Stimulated activated naive CD4-positive, alpha-beta T cell (primary cell): ENCODE results near the gene PIF1.
"Not testable (repeated sequence)": the region's sequence is repeated elsewhere in the genome, so short reads cannot be mapped to it uniquely, and the experiment has no call there.

ENCODE experiments used
- DNase-seq, 6 experiments: peaks; one replicate each; lab custom pipeline; 2025; lab: John Stamatoyannopoulos, UW

PIF1 gene

DNA sequence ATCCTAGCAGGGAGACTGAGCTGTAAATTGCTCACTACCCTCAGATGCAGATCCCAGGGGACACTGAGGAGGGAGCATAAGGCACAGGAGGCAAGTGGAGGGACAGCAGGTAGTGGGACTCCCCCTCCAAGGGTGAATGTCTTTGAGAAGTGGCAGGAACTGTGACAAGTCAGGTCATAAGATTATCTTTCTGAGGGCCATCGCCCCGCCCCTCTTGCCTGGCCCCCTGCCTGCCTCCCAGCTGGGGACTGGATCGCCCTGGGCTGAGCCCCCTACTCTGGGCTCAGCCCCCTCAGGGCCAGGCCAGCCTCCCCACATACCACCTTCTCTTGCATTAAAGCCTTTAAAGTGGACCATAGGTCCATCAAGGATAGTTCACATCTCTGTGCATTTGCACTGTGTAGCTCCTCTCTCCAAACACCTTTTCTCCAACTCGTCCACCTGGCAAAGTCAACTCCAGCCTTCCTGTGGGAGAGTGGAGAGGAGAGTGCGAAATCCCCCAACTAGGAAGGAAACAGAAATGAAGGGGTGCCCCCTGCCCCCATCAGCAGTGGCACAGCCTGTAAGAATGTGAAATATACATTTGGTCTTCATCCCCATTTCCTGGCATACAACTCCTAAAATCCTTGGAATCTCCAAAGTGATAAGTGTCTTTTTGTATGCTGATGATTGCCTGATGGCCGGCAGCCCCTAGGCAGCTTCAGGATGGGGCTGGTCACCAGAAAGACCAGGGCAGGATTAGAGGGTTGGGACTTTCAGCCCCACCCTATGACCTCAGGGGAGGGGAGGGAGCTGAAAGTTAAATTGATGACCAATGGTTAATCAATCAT lies 14.7 kb downstream of the PIF1 start:
- DNase-seq, result no peak

DNA sequence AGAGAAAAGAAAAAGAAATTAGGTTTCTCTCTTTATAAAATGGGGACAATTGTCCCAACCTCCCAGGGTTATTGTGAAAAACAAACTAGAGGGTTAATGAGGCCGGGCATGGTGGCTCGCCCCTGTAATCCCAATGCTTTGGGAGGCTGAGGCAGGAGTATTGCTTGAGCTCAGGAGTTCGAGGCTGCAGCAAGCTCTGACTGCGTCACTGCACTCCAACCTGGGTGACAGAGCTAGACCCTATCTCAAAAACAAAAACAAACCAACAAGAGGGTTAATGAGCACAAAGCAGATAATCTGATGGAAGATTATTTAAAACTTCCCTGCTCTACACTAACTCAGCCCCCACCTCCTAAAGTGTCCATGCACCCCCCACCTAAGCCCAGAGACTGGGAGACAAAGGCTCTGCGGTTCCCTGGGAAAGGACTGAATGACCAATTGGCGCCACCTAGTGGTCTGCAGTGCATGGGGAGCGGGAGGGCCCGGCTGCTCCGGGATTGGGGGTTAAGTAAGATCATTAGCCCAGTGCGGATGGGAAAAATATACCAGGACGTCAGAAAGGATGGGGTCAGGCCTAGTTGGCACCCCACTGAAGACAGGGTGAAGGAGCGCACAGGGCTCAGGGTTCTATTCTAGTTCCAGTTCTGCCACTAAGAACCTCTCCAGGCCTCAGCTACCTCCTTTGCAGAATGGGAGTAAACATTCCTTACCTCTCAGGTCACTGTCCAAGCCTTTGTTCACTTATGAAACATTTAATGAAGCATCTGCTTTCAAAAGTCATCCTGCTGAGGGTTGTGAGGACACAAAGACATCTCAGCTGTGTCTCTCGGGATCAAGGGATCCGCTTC lies 15.6 kb downstream of the PIF1 start:
- peak; percentile 23 to 58 (median 50) for DNase-seq

DNA sequence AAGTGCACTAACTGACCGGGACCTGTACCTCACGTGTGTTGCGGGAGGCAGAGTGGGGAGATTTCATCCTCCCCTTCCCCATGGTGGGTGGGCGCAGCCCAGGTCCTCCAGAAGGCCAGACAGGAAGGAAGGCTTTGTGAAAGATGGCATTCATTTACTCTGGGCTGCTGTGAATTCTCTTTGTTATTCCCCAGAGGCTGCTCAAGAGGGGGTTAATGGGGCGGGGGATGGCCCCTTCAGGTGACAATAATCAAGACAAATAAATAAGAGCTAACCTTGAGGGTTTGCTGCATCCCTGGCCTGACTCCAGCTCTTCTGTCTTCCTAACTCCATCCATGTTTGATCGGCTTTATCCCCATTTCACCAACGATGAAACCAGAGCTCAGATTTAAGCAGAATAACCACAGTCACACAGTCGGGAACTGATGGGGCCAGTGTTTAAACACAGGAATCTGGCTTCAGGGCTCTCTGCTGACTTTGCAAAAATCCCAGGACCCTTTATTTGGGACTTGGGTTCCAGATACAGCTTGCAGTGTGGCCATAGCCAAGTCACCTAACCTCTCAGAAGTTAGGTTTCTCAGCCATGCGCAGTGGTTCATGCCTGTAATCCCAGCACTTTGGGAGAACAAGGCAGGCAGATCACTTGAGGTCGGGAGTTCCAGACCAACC lies 16.5 kb downstream of the PIF1 start:
- DNase-seq, result no peak

DNA sequence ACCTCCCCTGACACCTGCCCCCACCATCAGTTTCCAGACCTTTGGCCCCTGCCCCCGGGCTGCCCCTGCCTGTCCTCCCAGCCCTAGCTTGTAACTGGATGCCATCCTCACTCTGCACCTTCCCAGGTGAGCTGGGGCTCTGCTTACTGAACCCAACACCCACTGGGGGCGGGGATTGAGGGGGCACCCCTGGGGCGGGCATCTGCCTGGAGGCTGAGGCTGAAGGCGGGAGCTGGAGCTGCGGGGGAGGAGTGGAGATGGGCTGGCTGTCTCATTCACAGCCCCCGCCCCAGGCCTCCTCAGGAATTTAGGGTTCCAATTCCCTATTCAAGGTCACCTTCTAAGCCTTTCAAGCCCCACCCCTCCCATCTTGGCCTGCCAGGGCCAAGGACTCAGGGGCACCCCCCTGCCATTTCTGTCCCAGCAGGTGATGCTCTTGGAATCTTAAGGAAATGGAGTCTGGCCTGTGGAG lies 17.7 kb downstream of the PIF1 start:
- DNase-seq, result no peak

DNA sequence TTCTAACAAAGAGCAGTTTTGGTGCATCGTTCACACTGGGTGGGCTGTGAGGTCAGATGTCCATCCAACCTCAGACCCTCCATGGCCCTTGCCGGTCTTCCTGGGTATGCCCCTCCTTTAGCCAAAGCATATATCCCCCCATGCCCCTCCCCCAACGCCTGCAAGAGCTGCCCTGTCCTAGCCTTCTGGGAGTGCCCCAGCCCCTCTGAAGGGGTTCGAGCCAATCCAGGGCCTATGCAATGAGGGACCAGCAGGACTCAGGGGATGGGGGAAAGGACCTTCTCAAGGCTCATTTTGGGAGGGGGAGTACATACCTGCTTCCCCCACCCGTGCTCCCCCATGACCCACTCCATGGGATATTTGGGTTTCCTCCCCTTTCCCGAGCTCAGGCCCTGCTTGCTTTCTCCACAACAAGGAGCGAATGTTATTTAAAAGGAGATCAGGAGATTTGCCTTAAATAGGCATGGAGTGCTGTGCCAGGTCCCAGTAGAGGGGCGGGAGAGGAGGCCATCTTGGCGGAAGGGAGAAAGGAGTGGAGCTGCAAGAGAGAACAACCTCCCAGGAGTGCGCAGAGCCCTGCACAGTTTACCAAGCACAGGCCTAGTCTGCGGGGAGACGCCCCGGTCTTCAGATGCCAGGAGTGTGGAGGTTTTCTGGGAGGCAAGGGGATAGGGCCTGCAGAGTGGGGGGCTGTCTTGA lies 18.2 kb downstream of the PIF1 start:
- DNase-seq, result no peak

DNA sequence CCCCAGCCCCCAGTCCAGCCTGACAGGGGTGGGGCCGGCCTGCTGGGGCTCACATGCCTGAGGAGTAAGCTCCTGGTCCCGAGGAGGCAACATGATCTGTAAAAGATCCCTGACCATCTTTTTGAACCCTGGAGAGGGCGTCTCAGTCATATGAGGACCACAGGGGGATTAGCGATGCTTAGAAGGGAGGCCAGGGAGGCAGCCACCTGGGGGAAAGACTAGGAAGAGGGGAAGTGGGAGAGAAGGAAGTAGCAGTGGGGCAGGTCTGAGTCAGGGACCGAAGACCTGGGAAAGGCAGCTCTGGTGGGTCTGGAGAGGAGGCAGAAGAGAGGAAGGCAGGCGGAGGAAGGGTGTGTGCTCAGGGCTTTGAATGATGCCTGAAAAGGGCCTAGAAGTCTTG lies 18.9 kb downstream of the PIF1 start:
- no peak for DNase-seq

DNA sequence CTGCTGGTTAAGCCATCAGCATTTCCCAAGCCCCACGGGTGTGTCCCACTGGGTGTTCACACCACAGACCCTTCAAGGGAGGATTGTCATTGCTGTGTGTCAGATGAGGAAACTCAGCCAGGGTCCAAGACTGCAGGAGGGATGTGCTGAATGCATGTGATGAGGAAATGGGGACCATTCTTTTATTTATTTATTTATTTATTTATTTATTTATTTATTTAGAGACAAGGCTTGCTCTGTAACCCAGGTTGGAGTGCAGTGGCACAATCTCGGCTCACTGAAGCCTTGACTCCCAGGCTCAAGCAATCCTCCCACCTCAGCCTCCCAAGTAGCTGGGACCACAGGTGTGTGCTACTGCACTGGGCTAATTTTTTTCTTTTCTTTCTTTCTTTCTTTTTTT lies 20.8 kb downstream of the PIF1 start:
- no peak for DNase-seq

DNA sequence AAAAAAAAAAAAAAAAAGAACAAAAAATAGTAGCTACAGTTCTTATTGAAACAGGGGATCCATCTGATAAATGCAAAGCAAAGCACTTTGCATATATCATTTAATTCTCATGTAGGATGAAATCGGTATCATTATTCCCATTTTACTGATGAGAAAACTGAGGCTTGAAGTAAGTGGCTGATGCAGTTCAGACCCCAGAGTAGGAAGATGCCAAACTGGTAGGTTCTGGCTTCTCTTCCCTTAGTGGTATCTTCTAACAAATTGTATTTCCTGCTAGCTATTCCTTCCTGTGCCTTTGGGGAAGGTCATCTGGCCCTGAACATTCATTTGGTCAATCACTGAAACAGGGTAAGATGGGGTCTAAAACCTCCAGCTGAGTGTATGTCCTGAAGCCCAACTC lies 21.9 kb downstream of the PIF1 start:
- DNase-seq, result no peak

DNA sequence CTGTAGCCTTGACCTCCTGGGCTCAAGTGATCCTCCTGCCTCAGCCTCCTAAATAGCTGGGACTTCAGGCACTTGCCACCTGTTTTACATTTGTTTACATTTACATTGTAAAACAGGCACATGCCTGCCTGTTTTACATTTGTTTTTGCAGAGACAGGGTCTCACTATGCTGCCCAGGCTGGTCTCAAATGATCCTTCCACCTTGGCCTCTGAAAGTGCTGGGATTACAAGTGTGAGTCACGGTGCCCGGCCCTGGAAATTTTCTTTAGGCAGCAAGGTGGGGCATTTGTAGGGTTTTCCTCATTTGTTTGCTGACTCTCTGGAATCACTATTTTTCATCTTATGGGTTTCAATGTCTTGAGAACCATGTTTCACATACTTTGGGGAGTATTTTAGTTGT lies 25.0 kb downstream of the PIF1 start:
- no peak for DNase-seq

DNA sequence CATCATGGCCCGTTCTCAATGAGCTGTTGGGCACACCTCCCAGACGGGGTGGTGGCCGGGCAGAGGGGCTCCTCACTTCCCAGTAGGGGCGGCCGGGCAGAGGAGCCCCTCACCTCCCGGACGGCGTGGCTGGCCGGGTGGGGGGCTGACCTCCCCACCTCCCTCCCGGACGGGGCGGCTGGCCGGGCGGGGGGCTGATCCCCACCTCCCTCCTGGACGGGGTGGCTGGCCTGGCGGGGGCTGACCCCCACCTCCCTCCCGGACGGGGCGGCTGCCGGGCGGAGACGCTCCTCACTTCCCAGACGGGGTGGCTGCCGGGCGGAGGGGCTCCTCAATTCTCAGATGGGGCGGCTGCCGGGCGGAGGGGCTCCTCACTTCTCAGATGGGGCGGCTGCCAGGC lies 26.5 kb downstream of the PIF1 start:
- DNase-seq, result not testable (repeated sequence)

DNA sequence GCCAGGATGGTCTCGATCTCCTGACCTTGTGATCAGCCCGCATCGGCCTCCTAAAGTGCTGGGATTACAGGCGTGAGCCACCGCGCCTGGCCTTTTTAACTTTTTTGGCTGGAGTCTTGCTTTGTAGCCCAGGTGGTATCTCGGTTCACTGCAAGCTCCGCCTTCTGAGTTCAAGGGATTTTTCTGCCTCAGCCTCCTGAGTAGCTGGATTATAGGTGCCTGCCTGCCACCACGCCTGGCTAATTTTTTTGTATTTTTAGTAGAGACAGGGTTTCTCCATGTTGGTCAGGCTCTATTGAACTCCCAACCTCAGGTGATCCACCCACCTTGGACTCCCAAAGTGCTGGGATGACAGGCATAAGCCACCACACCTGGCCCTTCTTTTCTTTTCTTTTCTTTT lies 29.5 kb downstream of the PIF1 start:
- DNase-seq, result not testable (repeated sequence)

DNA sequence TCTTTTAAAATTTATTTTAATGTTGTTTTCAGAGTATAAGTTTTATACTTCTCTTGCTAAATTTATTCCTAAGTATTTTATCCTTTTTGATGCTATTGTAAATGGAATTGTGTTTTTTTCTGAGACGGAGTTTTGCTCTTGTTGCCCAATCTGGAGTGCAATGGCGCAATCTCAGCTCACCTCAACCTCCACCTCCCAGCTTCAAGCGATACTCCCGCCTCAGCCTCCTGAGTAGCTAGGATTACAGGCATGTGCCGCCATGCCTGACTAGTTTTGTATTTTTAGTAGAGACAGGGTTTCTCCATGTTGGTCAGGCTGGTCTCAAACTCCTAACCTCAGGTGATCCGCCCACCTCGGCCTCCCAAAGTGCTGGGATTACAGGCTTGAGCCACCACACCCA lies 30.1 kb downstream of the PIF1 start:
- DNase-seq, result not testable (repeated sequence)

DNA sequence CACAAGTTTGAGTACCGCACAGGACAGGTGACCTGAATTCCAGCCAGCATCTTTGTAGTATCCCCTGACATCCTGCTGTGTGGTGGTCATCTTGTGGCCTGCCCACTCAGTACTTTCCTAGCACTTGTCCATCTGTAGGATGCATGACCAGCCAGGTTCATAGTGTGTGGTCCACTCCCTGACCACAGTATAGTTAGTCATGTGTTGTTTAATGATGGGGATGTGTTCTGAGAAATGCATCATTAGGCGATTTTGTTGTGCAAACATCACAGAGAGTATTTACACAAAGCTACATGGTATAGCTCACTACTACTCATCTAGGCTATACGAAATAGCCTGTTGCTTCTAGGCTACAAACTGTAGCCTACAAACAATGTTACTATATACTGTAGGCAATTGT lies 33.2 kb downstream of the PIF1 start:
- no peak for DNase-seq

DNA sequence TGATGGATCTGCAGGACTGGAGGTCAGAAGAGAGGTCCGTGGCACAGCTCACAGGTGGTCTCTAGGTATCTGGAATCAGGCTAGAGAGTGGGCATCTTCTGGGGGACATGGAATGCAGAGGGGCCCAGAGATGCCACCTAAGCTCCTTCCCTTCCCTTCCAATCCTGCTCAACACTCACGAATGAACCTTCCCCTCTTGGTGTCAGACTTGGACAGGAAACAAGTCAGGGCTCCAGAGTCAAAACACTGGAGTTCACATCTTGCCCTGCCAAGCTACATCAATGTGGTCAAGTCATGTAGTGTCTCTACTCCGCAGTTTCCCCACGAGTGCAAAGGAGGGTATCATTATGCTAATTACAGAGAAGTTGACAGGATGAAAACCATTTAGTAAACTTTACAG lies 34.0 kb downstream of the PIF1 start:
- DNase-seq, result no peak

DNA sequence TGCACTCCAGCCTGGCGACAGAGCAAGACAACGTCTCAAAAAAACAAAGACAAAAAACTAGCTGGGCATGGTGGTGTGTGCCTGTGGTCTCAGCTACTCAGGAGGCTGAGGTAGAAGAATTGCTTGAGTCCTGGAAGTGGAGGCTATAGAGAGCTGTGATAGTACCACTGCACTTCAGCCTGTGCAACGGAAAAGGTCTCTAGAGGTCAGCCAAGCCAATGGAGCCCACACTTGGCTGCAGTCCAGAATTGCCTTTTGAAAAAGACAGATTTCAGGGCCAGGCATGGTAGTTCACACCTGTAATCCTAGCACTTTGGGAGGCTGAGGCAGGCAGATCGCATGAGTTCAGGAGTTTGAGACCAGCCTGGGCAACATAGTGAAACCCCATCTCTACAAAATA lies 41.7 kb downstream of the PIF1 start:
- no peak for DNase-seq

DNA sequence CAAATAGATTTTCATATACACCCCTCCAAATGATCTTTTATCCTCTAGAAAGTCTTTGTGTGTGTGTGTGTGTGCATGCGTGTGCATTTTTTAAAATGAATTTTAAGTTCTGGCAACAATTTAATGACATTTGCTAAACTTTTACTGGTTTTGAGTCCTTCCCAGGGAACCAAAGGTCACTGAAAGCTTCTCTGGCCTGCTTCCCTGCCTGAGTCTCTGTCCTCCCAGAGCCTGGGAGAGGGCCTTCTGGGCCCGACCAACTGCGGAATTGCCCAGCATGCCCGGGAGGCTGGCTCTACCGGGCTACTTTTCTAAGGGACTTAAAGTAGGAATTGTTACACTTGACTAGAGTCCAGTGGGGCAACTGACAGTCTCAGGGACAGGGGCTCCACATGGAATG lies 42.7 kb downstream of the PIF1 start:
- no peak for DNase-seq

DNA sequence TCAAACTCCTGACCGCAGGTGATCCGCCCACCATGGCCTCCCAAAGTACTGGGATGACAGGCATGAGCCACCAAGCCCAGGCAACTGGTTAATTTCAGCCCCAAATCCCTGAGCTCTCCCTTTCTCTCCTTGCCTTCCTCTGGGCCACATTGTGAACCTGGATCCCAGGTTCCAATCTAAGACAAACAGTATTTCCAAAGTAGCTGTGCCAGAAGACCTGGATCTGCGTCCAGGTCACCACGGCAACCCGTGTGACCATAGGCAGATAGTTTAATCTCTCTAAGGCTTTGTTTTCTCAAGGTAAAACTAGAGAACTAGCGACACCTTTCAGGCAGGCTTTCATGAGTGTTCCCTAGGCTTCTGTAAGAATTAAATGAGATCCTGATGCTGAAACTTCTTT lies 44.1 kb downstream of the PIF1 start:
- no peak for DNase-seq

DNA sequence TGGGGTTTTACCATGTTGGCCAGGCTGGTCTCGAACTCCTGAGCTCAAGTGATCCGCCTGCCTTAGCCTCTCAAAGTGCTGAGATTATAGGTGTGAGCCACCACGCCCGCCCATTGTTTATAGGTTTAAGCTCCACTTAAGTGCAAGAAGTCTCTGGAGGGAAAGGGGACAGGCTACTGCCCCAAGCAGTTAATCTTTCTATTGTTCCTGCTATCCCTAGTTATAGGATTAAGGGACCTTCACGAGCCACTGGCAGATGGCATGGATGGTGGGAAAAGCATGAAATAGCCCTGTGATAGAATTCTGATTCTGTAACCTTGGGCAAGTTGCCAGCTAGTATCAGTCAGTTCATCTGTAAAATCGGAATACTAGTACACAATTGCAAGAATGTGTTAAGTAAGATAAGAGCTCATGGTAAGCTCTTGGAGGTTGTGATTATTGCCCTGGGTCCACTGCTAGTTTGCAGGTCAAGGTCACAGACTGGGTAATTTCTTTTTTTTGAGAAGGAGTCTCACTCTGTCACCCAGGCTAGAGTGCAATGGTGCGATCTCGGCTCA lies 44.8 kb downstream of the PIF1 start:
- DNase-seq, result no peak

DNA sequence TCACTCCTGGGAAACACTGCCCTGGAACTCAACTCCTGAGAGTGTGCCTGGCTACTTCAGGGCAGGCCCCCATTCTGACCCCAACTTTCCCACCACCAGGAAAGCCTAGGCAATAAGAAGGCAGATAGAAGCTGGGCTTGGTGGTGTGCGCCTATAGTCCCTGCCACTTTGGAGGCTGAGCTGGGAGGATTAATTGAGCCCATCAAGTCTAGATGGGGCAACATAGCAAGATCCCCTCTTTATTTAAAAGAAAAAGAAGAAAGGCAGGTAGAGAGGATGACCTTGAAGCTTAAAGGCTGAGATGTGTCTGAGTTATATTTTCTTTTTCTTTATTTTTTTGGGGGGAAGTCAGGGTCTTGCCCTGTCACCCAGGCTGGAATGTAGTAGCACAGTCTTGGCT lies 45.8 kb downstream of the PIF1 start:
- no peak for DNase-seq

DNA sequence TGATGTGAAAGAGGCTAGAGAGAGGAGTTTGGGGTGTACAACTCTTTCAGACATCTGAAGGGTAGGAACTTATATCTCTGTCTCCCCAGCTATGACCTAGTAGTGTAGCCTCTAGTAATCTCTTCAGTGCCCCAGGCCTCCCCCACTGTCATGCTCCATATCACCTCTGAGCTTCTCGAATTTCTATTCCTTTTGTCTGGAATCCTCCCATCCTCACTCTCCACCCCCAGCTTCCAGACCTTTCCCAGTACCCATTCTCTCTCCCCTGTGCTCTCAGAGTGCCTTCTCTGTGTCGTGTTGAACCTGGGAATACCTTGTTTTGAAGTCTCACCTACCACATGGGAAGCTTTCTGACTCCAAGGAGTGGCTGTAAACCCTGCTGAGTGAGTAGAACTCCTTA lies 46.4 kb downstream of the PIF1 start:
- DNase-seq, result no peak

DNA sequence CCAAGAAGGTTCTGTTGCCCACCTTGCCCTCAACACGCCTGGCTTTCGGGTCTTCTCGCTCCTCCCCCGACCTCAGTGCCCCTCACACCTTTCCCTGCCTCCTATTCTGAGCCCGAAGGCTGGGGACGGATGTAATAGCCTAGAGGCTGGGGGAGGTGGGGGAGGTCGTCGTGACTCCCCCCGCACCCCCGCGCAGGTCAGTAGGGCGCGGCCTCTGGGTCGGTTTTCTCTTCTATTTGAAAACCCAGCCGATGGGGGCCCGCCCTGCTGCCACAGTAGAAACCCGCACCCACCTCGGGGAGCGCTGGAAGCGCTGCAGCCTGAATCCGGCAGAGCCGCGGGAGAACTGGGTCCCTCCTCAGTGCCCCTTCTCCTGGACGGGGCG lies 49.1 kb downstream of the PIF1 start:
- DNase-seq, result no peak
